K562 (cell line): Measurements from ENCODE around the gene COL6A2. TPM values are rescaled to one million over a fixed set of nuclear protein-coding genes. Genes with fewer than 3 reads are reported as not detected.

Source experiments
- ATAC-seq: fragments of 200-7000 bp; cut with Tn5 transposase; 3 replicates; pipeline ENCODE4 v1.9.1; 2020; ENCODE audit warnings: moderate library complexity
- BruUV-seq: library from RNA; stranded (reverse); fragments of 400-500 nt; replicated peaks from 2 replicates; lab custom pipeline; 2021; lab: Mats Ljungman, UMichigan
- CTCF ChIA-PET: fragments of 300-600 bp; formaldehyde crosslinking; extraction: SDS; loops from one replicate; lab custom pipeline; 2021; ENCODE audit warnings: low intra/inter-chr PET ratio; lab: Yijun Ruan, JAX
- POLR2A ChIA-PET: fragments of 300-600, 350-650 bp; sonication (Branson Sonifier 250); formaldehyde crosslinking; extraction: SDS; loops from one replicate; lab custom pipeline; 2021; ENCODE audit warnings: antibody characterized with exemption, inconsistent platforms; lab: Yijun Ruan, JAX
- DNase-seq, 4 experiments: peaks; one replicate each; pipeline versions ENCODE4 v3.0.0 to v3.0.0-alpha.2; 2011 to 2018; ENCODE audit warnings: low spot score in 3 of 4, mixed read lengths in 3 of 4; ENCODE audit errors: extremely low read depth in 1 of 4
- FAIRE-seq: peaks from 2 replicates; lab custom pipeline; 2011; peaks lifted over from hg19 to GRCh38; lab: Jason Lieb, UNC
- H2AFZ ChIP-seq: 2 replicates; pipeline ENCODE4 v1.6.0; 2011; ENCODE audit warnings: low read depth, low read length, control low read depth, inconsistent platforms
- H3K27ac ChIP-seq: fragments of 200-600 bp; 3 replicates; pipeline ENCODE4 v1.8.0; 2011; ENCODE audit warnings: low read depth, mild to moderate bottlenecking, control low read depth, inconsistent platforms, low read length, moderate library complexity, mixed read lengths; ENCODE audit errors: extremely low read depth
- H3K27me3 ChIP-seq, 2 experiments: fragments of 300-600 bp in 1 of 2; 2 replicates in 1 of 2; 3 replicates in 1 of 2; pipeline versions ENCODE4 v1.6.0 to v1.8.0; 2011; ENCODE audit warnings: inconsistent platforms in 2 of 2, low read length in 2 of 2, mild to moderate bottlenecking in 1 of 2, mixed read lengths in 1 of 2, moderate library complexity in 1 of 2; ENCODE audit not compliant: control insufficient read depth in 2 of 2, insufficient read depth in 2 of 2
- H3K36me3 ChIP-seq: fragments of 300-600 bp; 3 replicates; pipeline ENCODE4 v1.8.0; 2011; ENCODE audit warnings: mild to moderate bottlenecking, low read length, inconsistent platforms; ENCODE audit not compliant: control insufficient read depth, insufficient read depth
- H3K4me1 ChIP-seq, 2 experiments: fragments of 200-600 bp in 1 of 2; replicated peaks in 1 of 2; 2 replicates in 1 of 2; 3 replicates in 1 of 2; pipeline versions ENCODE4 v1.5.1 to v1.8.0; 2011; ENCODE audit warnings: inconsistent platforms in 2 of 2, low read length in 2 of 2, mild to moderate bottlenecking in 1 of 2, mixed read lengths in 1 of 2, moderate library complexity in 1 of 2; ENCODE audit not compliant: control insufficient read depth in 2 of 2, insufficient read depth in 2 of 2
- H3K4me2 ChIP-seq: 2 replicates; pipeline ENCODE4 v1.6.1; 2011; ENCODE audit warnings: low read length, control low read depth, inconsistent platforms, mixed read lengths; ENCODE audit not compliant: insufficient read depth
- H3K4me3 ChIP-seq: fragments of 200-600 bp; sonication (generic), shearing (Covaris generic); 2 replicates; pipeline ENCODE4 v1.5.1; 2016; ENCODE audit warnings: control low read depth, inconsistent platforms
- H3K79me2 ChIP-seq: fragments of 200-600 bp; 3 replicates; pipeline ENCODE4 v1.8.0; 2011; ENCODE audit warnings: low read length, inconsistent platforms; ENCODE audit not compliant: control insufficient read depth, insufficient read depth
- H3K9ac ChIP-seq, 2 experiments: 2 replicates each; pipeline versions ENCODE4 v1.6.0 to v1.6.1; 2011; ENCODE audit warnings: low read depth in 2 of 2, low read length in 2 of 2, control low read depth in 1 of 2, inconsistent platforms in 1 of 2, mild to moderate bottlenecking in 1 of 2, mixed read lengths in 1 of 2; ENCODE audit not compliant: insufficient read depth in 1 of 2
- H3K9me1 ChIP-seq: one replicate; pipeline ENCODE4 v1.6.0; 2011; ENCODE audit warnings: inconsistent platforms, mild to moderate bottlenecking, low read length, moderate library complexity; ENCODE audit not compliant: control insufficient read depth, insufficient read depth
- H3K9me3 ChIP-seq: replicated peaks from 2 replicates; pipeline ENCODE4 v1.5.1; 2011; ENCODE audit warnings: low read depth, low read length, inconsistent platforms; ENCODE audit not compliant: control insufficient read depth, insufficient read depth
- H4K20me1 ChIP-seq: replicated peaks from 2 replicates; pipeline ENCODE4 v1.6.1; 2011; ENCODE audit warnings: low read length, inconsistent platforms, mixed read lengths; ENCODE audit not compliant: control insufficient read depth, insufficient read depth
- ADNP ChIP-seq: fragments of 200-800 bp; sonication (Bioruptor generic); IDR thresholded peaks from 2 replicates; pipeline ENCODE4 v1.6.1; 2016; ENCODE audit warnings: missing genetic modification characterization, missing compliant biosample characterization
- CBX5 ChIP-seq: IDR thresholded peaks from 2 replicates; pipeline ENCODE4 v1.6.1; 2014; ENCODE audit warnings: low read depth, borderline replicate concordance
- HNRNPK ChIP-seq: fragments of 200-400 bp; formaldehyde crosslinking; IDR thresholded peaks from one replicate; pipeline ENCODE4 v1.6.1; 2018; ENCODE audit warnings: mild to moderate bottlenecking, low read depth, low read length; ENCODE audit not compliant: poor library complexity, severe bottlenecking
- KLF13 ChIP-seq: fragments of 450-650 bp; IDR thresholded peaks from 2 replicates; pipeline ENCODE4 v1.6.1; 2016; ENCODE audit warnings: missing genetic modification characterization, low read depth, mild to moderate bottlenecking, missing compliant biosample characterization, moderate library complexity, borderline replicate concordance
- MCM3 ChIP-seq: fragments of 450-650 bp; IDR thresholded peaks from 2 replicates; pipeline ENCODE4 v1.6.1; 2016
- RBM34 ChIP-seq: fragments of 200-400 bp; formaldehyde crosslinking; IDR thresholded peaks from 2 replicates; pipeline ENCODE4 v1.6.1; 2018; ENCODE audit warnings: low read length, borderline replicate concordance; ENCODE audit not compliant: insufficient read depth
- RERE ChIP-seq: sonication (generic); formaldehyde crosslinking; IDR thresholded peaks from 2 replicates; pipeline ENCODE4 v1.8.0; 2023; ENCODE audit warnings: missing genetic modification reagents, mild to moderate bottlenecking, borderline replicate concordance
- STAT5B ChIP-seq: fragments of 250-450 bp; sonication (Bioruptor Pico); IDR thresholded peaks from 2 replicates; pipeline ENCODE4 v1.8.0; 2021; ENCODE audit warnings: mild to moderate bottlenecking, inconsistent platforms
- TAF7 ChIP-seq: fragments of 450-650 bp; IDR thresholded peaks from 2 replicates; pipeline ENCODE4 v1.6.1; 2016; ENCODE audit warnings: missing genetic modification characterization, missing compliant biosample characterization
- TAF9B ChIP-seq: fragments of 450-650 bp; IDR thresholded peaks from 2 replicates; pipeline ENCODE4 v1.6.1; 2018; ENCODE audit warnings: mild to moderate bottlenecking; ENCODE audit not compliant: partially characterized antibody
- ZNF232 ChIP-seq: sonication (generic); formaldehyde crosslinking; IDR thresholded peaks from 2 replicates; pipeline ENCODE4 v1.8.0; 2022; ENCODE audit warnings: mild to moderate bottlenecking, missing genetic modification reagents
- WGBS: fragments of 100-300 bp; shearing (Covaris generic); methylation state at CpG from one replicate; pipeline ENCODE4 v1.1.6; 2016; ENCODE audit warnings: low coverage, mixed read lengths; ENCODE audit not compliant: insufficient coverage; ENCODE audit errors: missing lambda C conversion rate; 5-methylcytosine and 5-hydroxymethylcytosine counted together
- in situ Hi-C: fragments of 300-500 bp; cut with MboI; formaldehyde crosslinking; loops from 4 replicates; pipeline ENCODE4 v1.15.0; 2018; ENCODE audit warnings: inconsistent platforms, mixed read lengths
- intact Hi-C: fragments of 100-400 bp; cut with micrococcal nuclease; formaldehyde crosslinking; loops from 2 replicates; pipeline ENCODE4 v1.14.2; 2022
- polyA plus RNA-seq, 8 experiments: library from polyadenylated mRNA; depleted of rRNA in 4 of 8; stranded (reverse) in 5 of 8; unstranded in 3 of 8; fragments of >200 nt; fragmentation: Nextera tagmentation in 2 of 8; fragmentation: Illumina TruSeq in 1 of 8; extraction: Ambion mirVana in 2 of 8; extraction: Trizol in 1 of 8; gene quantifications; 2 replicates each; pipeline versions ENCODE4 v1.2.1 to v1.2.3, GENCODE V29; 2011 to 2014; ENCODE audit warnings: inconsistent platforms in 1 of 8, missing spikeins in 1 of 8
- total RNA-seq, 7 experiments: library from RNA; depleted of rRNA in 6 of 7; stranded (reverse); fragments of >200 nt in 6 of 7; fragmentation: Illumina TruSeq in 2 of 7; extraction: Trizol in 2 of 7; gene quantifications; 2 replicates each; pipeline versions ENCODE4 v1.2.1 to v1.2.3, GENCODE V29; 2011 to 2021; ENCODE audit warnings: low replicate concordance in 1 of 7

COL6A2 gene
- total and polyA plus RNA-seq, 9 of the 15 experiments (the other 6 are each of a cell fraction or from before 2014, with no cell fraction given): 0.07 to 1.1 (median 0.24) TPM; not detected in 3

GRCh38 chr21:46157987-46158451 is 60.1 kb downstream of the COL6A2 start:
- Histone ChIP-seq H3K9ac (0 out of 4 replicates have a peak overlapping the region, but pooled peaks of 1 of the 2 experiments have one; percentile 28), H2AFZ (no peak overlapping the region), H3K27me3 (no peaks in the 10 kb centered on the region), H3K9me3 (peaks cover 10% of the 10 kb centered on the region; the same call in 1 of the 2 replicates), H3K79me2 (0 out of 3 replicates have a peak, but pooled peaks cover 7% of the 10 kb centered on the region), H3K27ac (no peak overlapping the region), H3K4me3 (no peak overlapping the region), H4K20me1 (no peaks in the 10 kb centered on the region), H3K4me2 (no peak overlapping the region), H3K4me1 (peaks cover 10 to 56% of the 10 kb centered on the region in 2 experiments), H3K36me3 (peaks cover 51% of the 10 kb centered on the region; the same call in 2 of the 3 replicates), H3K9me1 (no peaks in the 10 kb centered on the region)
- WGBS: 88% methylated on average over 15 of the region's 15 CpGs
- intact Hi-C loops (no loop called here), in situ Hi-C loops (no loop called here)
- no TSS peak for BruUV-seq
- DNase-seq (no peak), ATAC-seq (no peak), FAIRE-seq (no peak)
- TF ChIP-seq CBX5: no peak
- no peak for TF ChIP-seq TAF7
- TF ChIP-seq ADNP (tag): no peak
- TF ChIP-seq RBM34: no peak
- TF ChIP-seq TAF9B: no peak
- no peak for TF ChIP-seq RERE (CRISPR knock-in tag)
- TF ChIP-seq KLF13 (tag): no peak
- TF ChIP-seq HNRNPK: no peak
- TF ChIP-seq MCM3: no peak
- TF ChIP-seq STAT5B (CRISPR knock-in tag): no peak
- TF ChIP-seq ZNF232: no peak
- CTCF ChIA-PET: no interaction called here
- POLR2A ChIA-PET: interaction anchor here (1.0 to 1.1 kb wide), 2 partner anchors 16 to 78 kb away, joined by 4 read pairs; no protein-coding TSS in a partner anchor
